HL-60 (cell line): ENCODE measurements around the gene CCNJL.

Experiments used
- DNase-seq, 2 experiments: peaks; one replicate each; pipeline ENCODE4 v3.0.0-alpha.2; 2010 to 2020; ENCODE audit warnings: low read depth in 1 of 2, low spot score in 1 of 2
- H3K27ac ChIP-seq: fragments of 250-450 bp; sonication (Bioruptor Pico); replicated peaks from 2 replicates; pipeline ENCODE4 v1.5.1; 2020; ENCODE audit warnings: mild to moderate bottlenecking, moderate library complexity
- H3K27me3 ChIP-seq: fragments of 250-450 bp; sonication (Bioruptor Pico); 2 replicates; pipeline ENCODE4 v1.5.1; 2021; ENCODE audit warnings: mild to moderate bottlenecking, moderate library complexity; ENCODE audit not compliant: insufficient read depth, poor library complexity, severe bottlenecking
- H3K4me3 ChIP-seq: replicated peaks from 2 replicates; pipeline ENCODE4 v1.5.1; 2011; ENCODE audit warnings: mild to moderate bottlenecking, control low read depth, low read length; ENCODE audit not compliant: insufficient read depth
- GABPA ChIP-seq: IDR thresholded peaks from 2 replicates; pipeline ENCODE4 v1.6.1; 2012; ENCODE audit warnings: low read depth
- POLR2AphosphoS5 ChIP-seq: IDR thresholded peaks from 2 replicates; pipeline ENCODE4 v1.6.1; 2012; ENCODE audit warnings: low read depth
- SPI1 ChIP-seq: IDR thresholded peaks from 2 replicates; pipeline ENCODE4 v1.6.1; 2012; ENCODE audit warnings: low read depth, mild to moderate bottlenecking, borderline replicate concordance
- TF ChIP-seq, protein P1 (sequence below): IDR thresholded peaks from 2 replicates; pipeline ENCODE4 v1.6.1; 2012; ENCODE audit warnings: low read depth; ENCODE audit not compliant: insufficient replicate concordance
- TF ChIP-seq, protein P2 (sequence below): IDR thresholded peaks from one replicate; pipeline ENCODE4 v1.5.1; 2011; ENCODE audit warnings: low read length, control low read depth, inconsistent platforms; ENCODE audit not compliant: insufficient read depth

The CCNJL gene

DNA sequence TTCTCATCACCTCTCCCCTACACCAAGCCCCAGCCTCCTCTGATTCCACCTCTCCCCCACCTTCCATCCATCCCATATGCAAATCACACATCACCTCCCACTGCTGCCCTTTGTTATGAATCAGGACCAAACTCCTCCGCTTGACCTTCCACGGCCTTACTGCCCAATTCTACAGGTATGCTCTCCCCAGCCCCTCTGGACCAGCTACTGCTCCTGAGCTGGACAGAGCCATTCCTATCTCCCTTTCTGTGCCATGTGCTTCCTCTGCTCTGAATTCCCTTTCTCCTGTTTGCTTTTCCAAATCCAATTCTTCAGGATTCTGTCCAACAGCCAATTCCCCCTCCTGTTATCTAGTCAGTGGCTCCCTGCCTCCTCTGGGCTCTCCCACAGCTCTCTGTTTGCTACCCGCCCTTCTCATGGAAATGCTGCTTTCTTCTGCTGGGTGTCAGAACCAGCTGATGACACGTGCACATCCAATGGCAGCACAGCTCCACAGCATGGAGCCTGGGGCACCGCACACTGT is 74.7 kb downstream of the CCNJL start:
- no peak for DNase-seq
- Histone ChIP-seq H3K4me3 (no peak overlapping the region), H3K27ac (no peak overlapping the region), H3K27me3 (no peaks in the 10 kb centered on the region)
- TF ChIP-seq, protein P1, sequence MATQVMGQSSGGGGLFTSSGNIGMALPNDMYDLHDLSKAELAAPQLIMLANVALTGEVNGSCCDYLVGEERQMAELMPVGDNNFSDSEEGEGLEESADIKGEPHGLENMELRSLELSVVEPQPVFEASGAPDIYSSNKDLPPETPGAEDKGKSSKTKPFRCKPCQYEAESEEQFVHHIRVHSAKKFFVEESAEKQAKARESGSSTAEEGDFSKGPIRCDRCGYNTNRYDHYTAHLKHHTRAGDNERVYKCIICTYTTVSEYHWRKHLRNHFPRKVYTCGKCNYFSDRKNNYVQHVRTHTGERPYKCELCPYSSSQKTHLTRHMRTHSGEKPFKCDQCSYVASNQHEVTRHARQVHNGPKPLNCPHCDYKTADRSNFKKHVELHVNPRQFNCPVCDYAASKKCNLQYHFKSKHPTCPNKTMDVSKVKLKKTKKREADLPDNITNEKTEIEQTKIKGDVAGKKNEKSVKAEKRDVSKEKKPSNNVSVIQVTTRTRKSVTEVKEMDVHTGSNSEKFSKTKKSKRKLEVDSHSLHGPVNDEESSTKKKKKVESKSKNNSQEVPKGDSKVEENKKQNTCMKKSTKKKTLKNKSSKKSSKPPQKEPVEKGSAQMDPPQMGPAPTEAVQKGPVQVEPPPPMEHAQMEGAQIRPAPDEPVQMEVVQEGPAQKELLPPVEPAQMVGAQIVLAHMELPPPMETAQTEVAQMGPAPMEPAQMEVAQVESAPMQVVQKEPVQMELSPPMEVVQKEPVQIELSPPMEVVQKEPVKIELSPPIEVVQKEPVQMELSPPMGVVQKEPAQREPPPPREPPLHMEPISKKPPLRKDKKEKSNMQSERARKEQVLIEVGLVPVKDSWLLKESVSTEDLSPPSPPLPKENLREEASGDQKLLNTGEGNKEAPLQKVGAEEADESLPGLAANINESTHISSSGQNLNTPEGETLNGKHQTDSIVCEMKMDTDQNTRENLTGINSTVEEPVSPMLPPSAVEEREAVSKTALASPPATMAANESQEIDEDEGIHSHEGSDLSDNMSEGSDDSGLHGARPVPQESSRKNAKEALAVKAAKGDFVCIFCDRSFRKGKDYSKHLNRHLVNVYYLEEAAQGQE = no peak
- TF ChIP-seq, protein P2, sequence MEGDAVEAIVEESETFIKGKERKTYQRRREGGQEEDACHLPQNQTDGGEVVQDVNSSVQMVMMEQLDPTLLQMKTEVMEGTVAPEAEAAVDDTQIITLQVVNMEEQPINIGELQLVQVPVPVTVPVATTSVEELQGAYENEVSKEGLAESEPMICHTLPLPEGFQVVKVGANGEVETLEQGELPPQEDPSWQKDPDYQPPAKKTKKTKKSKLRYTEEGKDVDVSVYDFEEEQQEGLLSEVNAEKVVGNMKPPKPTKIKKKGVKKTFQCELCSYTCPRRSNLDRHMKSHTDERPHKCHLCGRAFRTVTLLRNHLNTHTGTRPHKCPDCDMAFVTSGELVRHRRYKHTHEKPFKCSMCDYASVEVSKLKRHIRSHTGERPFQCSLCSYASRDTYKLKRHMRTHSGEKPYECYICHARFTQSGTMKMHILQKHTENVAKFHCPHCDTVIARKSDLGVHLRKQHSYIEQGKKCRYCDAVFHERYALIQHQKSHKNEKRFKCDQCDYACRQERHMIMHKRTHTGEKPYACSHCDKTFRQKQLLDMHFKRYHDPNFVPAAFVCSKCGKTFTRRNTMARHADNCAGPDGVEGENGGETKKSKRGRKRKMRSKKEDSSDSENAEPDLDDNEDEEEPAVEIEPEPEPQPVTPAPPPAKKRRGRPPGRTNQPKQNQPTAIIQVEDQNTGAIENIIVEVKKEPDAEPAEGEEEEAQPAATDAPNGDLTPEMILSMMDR = no peak
- no peak for TF ChIP-seq GABPA
- no peak for TF ChIP-seq SPI1
- TF ChIP-seq POLR2AphosphoS5 = no peak

DNA sequence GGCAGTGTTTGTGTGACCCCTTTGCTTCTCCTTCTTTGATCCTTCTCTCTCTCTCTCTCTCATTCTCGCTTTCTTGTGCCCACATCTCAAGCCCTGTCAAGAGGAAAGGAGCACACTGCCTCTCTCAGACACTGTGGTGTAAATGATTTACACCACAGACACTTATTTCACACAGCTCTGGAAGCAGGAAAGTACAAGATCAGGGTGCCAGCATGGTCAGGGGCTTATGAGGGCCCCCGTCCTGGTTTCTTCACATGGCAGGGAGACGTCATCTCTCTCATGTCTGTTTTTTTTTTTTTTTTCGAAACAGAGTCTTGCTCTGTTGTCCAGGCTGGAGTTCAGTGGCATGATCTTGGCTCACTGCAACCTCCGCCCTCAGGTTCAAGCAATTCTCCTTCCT is 76.6 kb downstream of the CCNJL start:
- TF ChIP-seq, protein P1 = no peak
- TF ChIP-seq POLR2AphosphoS5 (no peak), SPI1 (no peak), GABPA (no peak)
- no peak for DNase-seq
- no peak overlapping the region for H3K4me3 ChIP-seq
- no peaks in the 10 kb centered on the region for H3K27me3 ChIP-seq
- H3K27ac ChIP-seq = no peak overlapping the region

DNA sequence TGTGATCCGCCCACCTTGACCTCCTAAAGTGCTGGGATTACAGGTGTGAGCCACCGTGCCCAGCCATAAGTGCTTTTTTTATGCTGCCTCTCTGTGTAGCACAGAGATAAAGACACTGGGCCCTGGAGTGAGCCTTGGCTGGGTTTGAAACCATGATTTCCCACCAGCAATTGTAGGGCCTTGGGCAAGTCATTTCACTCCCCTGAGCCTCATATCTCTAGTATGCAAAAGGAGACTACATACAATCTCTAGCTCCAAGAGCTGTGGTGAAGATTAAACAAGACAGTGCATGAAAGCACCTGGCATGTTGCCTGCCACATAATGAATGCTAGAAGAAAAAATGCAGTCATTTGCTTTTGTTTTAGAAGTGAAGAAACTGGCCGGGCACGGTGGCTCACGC is 79.1 kb downstream of the CCNJL start:
- DNase-seq = no peak
- no peaks in the 10 kb centered on the region for H3K27me3 ChIP-seq
- TF ChIP-seq GABPA (no peak), POLR2AphosphoS5 (no peak), SPI1 (no peak)
- TF ChIP-seq, protein P2 = no peak
- TF ChIP-seq, protein P1 = no peak
- no peak overlapping the region for H3K4me3 ChIP-seq
- H3K27ac ChIP-seq = no peak overlapping the region
